GM12878 (cell line): ENCODE results near the gene TMEM150A. TPM values are rescaled to one million over a fixed set of nuclear protein-coding genes. Genes with fewer than 3 reads are reported as not detected.

Source experiments
- ATAC-seq: fragments of 200-7000 bp; cut with Tn5 transposase; 3 replicates; pipeline ENCODE4 v1.9.1; 2020; ENCODE audit warnings: mild to moderate bottlenecking, moderate library complexity
- BruUV-seq: library from RNA; stranded (reverse); fragments of 400-500 nt; replicated peaks from 2 replicates; lab custom pipeline; 2021; lab: Mats Ljungman, UMichigan
- CTCF ChIA-PET: fragments of 300-600 bp; sonication (Branson Sonifier 250); formaldehyde crosslinking; extraction: SDS; loops from one replicate; lab custom pipeline; 2021; ENCODE audit warnings: inconsistent platforms; lab: Yijun Ruan, JAX
- POLR2A ChIA-PET: fragments of 350-600 bp; formaldehyde crosslinking; extraction: SDS; loops from one replicate; lab custom pipeline; 2021; ENCODE audit warnings: inconsistent platforms; lab: Charles Lee
- RAD21 ChIA-PET: fragments of 300-600 bp; sonication (Branson Sonifier 250); formaldehyde crosslinking; loops from one replicate; lab custom pipeline; 2023; ENCODE audit warnings: antibody characterized with exemption; ENCODE audit not compliant: unreplicated experiment; lab: Charles Lee
- SMC1A ChIA-PET: fragments of 300-600 bp; sonication (Branson Sonifier 250); formaldehyde crosslinking; loops from one replicate; lab custom pipeline; 2023; ENCODE audit not compliant: unreplicated experiment, uncharacterized antibody; lab: Charles Lee
- DNase-seq: peaks from one replicate; pipeline ENCODE4 v3.0.0-alpha.2; 2011; ENCODE audit warnings: low read depth, low spot score
- FAIRE-seq: peaks from 3 replicates; lab custom pipeline; 2011; peaks lifted over from hg19 to GRCh38; lab: Jason Lieb, UNC
- H2AFZ ChIP-seq: 2 replicates; pipeline ENCODE4 v1.6.0; 2011; ENCODE audit warnings: low read depth, low read length, control low read depth; ENCODE audit not compliant: control insufficient read depth
- H3K27ac ChIP-seq: 2 replicates; pipeline ENCODE4 v1.5.1; 2011; ENCODE audit warnings: control low read depth; ENCODE audit not compliant: control insufficient read depth, insufficient read depth
- H3K27me3 ChIP-seq, 2 experiments: replicated peaks in 1 of 2; 2 replicates each; pipeline versions ENCODE4 v1.6.0 to v1.6.1; 2011; ENCODE audit warnings: low read length in 1 of 2; ENCODE audit not compliant: control insufficient read depth in 2 of 2, insufficient read depth in 2 of 2
- H3K36me3 ChIP-seq, 2 experiments: 2 replicates each; pipeline ENCODE4 v1.5.1; 2011; ENCODE audit warnings: low read length in 1 of 2; ENCODE audit not compliant: control insufficient read depth in 2 of 2, insufficient read depth in 2 of 2
- H3K4me1 ChIP-seq: 2 replicates; pipeline ENCODE4 v1.6.1; 2011; ENCODE audit warnings: mild to moderate bottlenecking, low read length, moderate library complexity, mixed read lengths; ENCODE audit not compliant: control insufficient read depth, insufficient read depth
- H3K4me2 ChIP-seq: 2 replicates; pipeline ENCODE4 v1.6.0; 2011; ENCODE audit warnings: control low read depth; ENCODE audit not compliant: control insufficient read depth, insufficient read depth
- H3K4me3 ChIP-seq: fragments of 200-600 bp; sonication (generic); 2 replicates; pipeline ENCODE4 v1.5.1; 2016
- H3K79me2 ChIP-seq: 2 replicates; pipeline ENCODE4 v1.6.0; 2011; ENCODE audit warnings: low read length; ENCODE audit not compliant: control insufficient read depth, insufficient read depth
- H3K9ac ChIP-seq: 2 replicates; pipeline ENCODE4 v1.8.0; 2011; ENCODE audit warnings: low read length, control low read depth, mixed read lengths; ENCODE audit not compliant: control insufficient read depth, insufficient read depth
- H3K9me3 ChIP-seq: replicated peaks from 3 replicates; pipeline ENCODE4 v1.5.1; 2011; ENCODE audit warnings: mild to moderate bottlenecking, low read length; ENCODE audit not compliant: control insufficient read depth, insufficient read depth
- H4K20me1 ChIP-seq: 2 replicates; pipeline ENCODE4 v1.6.0; 2011; ENCODE audit not compliant: control insufficient read depth, insufficient read depth
- BACH1 ChIP-seq: fragments of 450-650 bp; IDR thresholded peaks from 2 replicates; pipeline ENCODE4 v1.6.1; 2017; ENCODE audit warnings: mild to moderate bottlenecking, borderline replicate concordance
- CHD2 ChIP-seq: IDR thresholded peaks from 2 replicates; pipeline ENCODE4 v1.6.1; 2011; ENCODE audit warnings: low read depth, low read length, improper control_type of control experiment, borderline replicate concordance
- CTCF ChIP-seq, 3 experiments: IDR thresholded peaks in 2 of 3; conservative IDR thresholded peaks in 1 of 3; 2 replicates each; pipeline ENCODE4 v1.5.1; 2011; ENCODE audit warnings: low read depth in 3 of 3, low read length in 3 of 3, mild to moderate bottlenecking in 3 of 3, control low read depth in 2 of 3, moderate library complexity in 2 of 3, inconsistent platforms in 1 of 3, mixed read lengths in 1 of 3; ENCODE audit not compliant: control insufficient read depth in 2 of 3, insufficient read depth in 1 of 3; ENCODE audit errors: extremely low read depth in 1 of 3
- FOXK2 ChIP-seq: fragments of 450-650 bp; IDR thresholded peaks from 2 replicates; pipeline ENCODE4 v1.6.1; 2017; ENCODE audit warnings: mild to moderate bottlenecking, moderate library complexity
- FOXM1 ChIP-seq: IDR thresholded peaks from 2 replicates; pipeline ENCODE4 v1.6.1; 2012; ENCODE audit warnings: low read depth, mild to moderate bottlenecking, inconsistent platforms, low read length, moderate library complexity
- HDGF ChIP-seq: fragments of 450-650 bp; IDR thresholded peaks from 2 replicates; pipeline ENCODE4 v1.6.1; 2016; ENCODE audit warnings: antibody characterized with exemption
- IKZF1 ChIP-seq: fragments of 450-650 bp; conservative IDR thresholded peaks from 2 replicates; pipeline ENCODE4 v1.6.1; 2017; ENCODE audit warnings: antibody characterized with exemption, mild to moderate bottlenecking
- NFYA ChIP-seq: IDR thresholded peaks from 2 replicates; pipeline ENCODE4 v1.6.1; 2011; ENCODE audit warnings: low read depth, mild to moderate bottlenecking, low read length, improper control_type of control experiment, borderline replicate concordance
- SPI1 ChIP-seq: IDR thresholded peaks from 2 replicates; pipeline ENCODE4 v1.6.1; 2011; ENCODE audit warnings: low read depth, mild to moderate bottlenecking, low read length, moderate library complexity, borderline replicate concordance; ENCODE audit not compliant: insufficient read depth
- YY1 ChIP-seq: IDR thresholded peaks from 2 replicates; pipeline ENCODE4 v1.6.1; 2011; ENCODE audit warnings: low read depth, mild to moderate bottlenecking, low read length
- ZBTB4 ChIP-seq: fragments of 450-650 bp; formaldehyde crosslinking; IDR thresholded peaks from 2 replicates; pipeline ENCODE4 v1.4.0; 2022; ENCODE audit warnings: mild to moderate bottlenecking, moderate library complexity
- ZBTB40 ChIP-seq: fragments of 450-650 bp; IDR thresholded peaks from 2 replicates; pipeline ENCODE4 v1.6.1; 2016; ENCODE audit warnings: mild to moderate bottlenecking, moderate library complexity, borderline replicate concordance
- ZNF24 ChIP-seq: fragments of 450-650 bp; IDR thresholded peaks from 2 replicates; pipeline ENCODE4 v1.6.1; 2017; ENCODE audit warnings: antibody characterized with exemption, mild to moderate bottlenecking
- ZNF384 ChIP-seq: IDR thresholded peaks from 2 replicates; pipeline ENCODE4 v1.6.1; 2012; ENCODE audit warnings: low read depth, mild to moderate bottlenecking, low read length, improper control_type of control experiment, borderline replicate concordance
- WGBS: methylation state at CpG from one replicate; pipeline ENCODE4 v1.1.6; 2016; ENCODE audit warnings: low lambda C conversion rate; ENCODE audit not compliant: insufficient replicate concordance, insufficient coverage; ENCODE audit errors: missing lambda C conversion rate; 5-methylcytosine and 5-hydroxymethylcytosine counted together
- in situ Hi-C: fragments of 300-500 bp; cut with MboI; formaldehyde crosslinking; loops from 9 replicates; pipeline ENCODE4 v1.14.3; 2018; ENCODE audit warnings: mixed read lengths
- intact Hi-C: fragments of 100-400 bp; cut with micrococcal nuclease; formaldehyde crosslinking; loops from one replicate; pipeline ENCODE4 v1.14.2; 2022; ENCODE audit not compliant: unreplicated experiment
- polyA plus RNA-seq, 11 experiments: library from polyadenylated mRNA; depleted of rRNA in 4 of 11; unstranded in 6 of 11; stranded (reverse) in 5 of 11; fragments of >200 nt; fragmentation: Nextera tagmentation in 4 of 11; fragmentation: Illumina TruSeq in 1 of 11; extraction: Ambion mirVana in 4 of 11; extraction: Trizol in 1 of 11; gene quantifications; 1 replicate in 1 of 11; 2 replicates in 10 of 11; pipeline versions ENCODE4 v1.2.1 to v1.2.3, GENCODE V29; 2011 to 2016; ENCODE audit warnings: inconsistent platforms in 2 of 11, missing spikeins in 2 of 11, low read depth in 1 of 11
- total RNA-seq, 4 experiments: library from RNA; depleted of rRNA in 3 of 4; stranded (reverse); fragments of >200 nt in 3 of 4; fragmentation: Illumina TruSeq in 1 of 4; extraction: Trizol in 1 of 4; gene quantifications; 2 replicates each; pipeline versions ENCODE4 v1.2.1 to v1.2.3, GENCODE V29; 2013 to 2021

TMEM150A gene
- total and polyA plus RNA-seq, 10 of the 15 experiments (the other 5 are each of a cell fraction or from before 2014, with no cell fraction given), result 0.45 to 4.4 (median 2.6) TPM

- TF ChIP-seq ZBTB40 (no peak), CHD2 (no peak), IKZF1 (no peak)
- TF ChIP-seq, all 136 proteins: peak for 0
Observed at GRCh38 chr2:85577063-85577385, 25.5 kb downstream of the TMEM150A start (continued).

GRCh38 chr2:85575739-85576138, 26.8 kb downstream of the TMEM150A start:
- in situ Hi-C loops, result no loop called here
- intact Hi-C loops, result no loop called here
- Histone ChIP-seq H3K27me3 (no peaks in the 10 kb centered on the region; a peak in 2 of 4 replicates), H2AFZ (no peak overlapping the region), H3K4me1 (peaks cover 13% of the 10 kb centered on the region), H3K4me3 (no peak overlapping the region), H3K79me2 (peaks cover 26% of the 10 kb centered on the region), H3K27ac (no peak overlapping the region), H3K36me3 (no peaks in the 10 kb centered on the region), H4K20me1 (no peaks in the 10 kb centered on the region), H3K4me2 (no peak overlapping the region), H3K9ac (no peak overlapping the region), H3K9me3 (no peaks in the 10 kb centered on the region)
- no TSS peak for BruUV-seq
- ATAC-seq (no peak), FAIRE-seq (no peak), DNase-seq (no peak)
- 81% methylated on average over 8 of the region's 8 CpGs for WGBS
- POLR2A ChIA-PET, result no interaction called here
- CTCF ChIA-PET, result interaction anchor here (0.6 to 1.2 kb wide), 5 partner anchors 12 to 555 kb away, joined by 3 to 4 read pairs (median 3); partner anchors contain the start of gene MAT2A
- RAD21 ChIA-PET, result interaction anchor here (0.7 kb wide), 2 partner anchors 25 to 135 kb away, joined by 3 to 4 read pairs; no protein-coding TSS in a partner anchor
- SMC1A ChIA-PET, result interaction anchor here (0.6 to 4.4 kb wide), 3 partner anchors 9 to 20 kb away, joined by 3 to 20 read pairs (median 3); partner anchors contain the start of gene RNF181
- TF ChIP-seq HDGF (no peak), BACH1 (no peak), YY1 (no peak), FOXM1 (no peak), SPI1 (no peak), FOXK2 (no peak), ZNF24 (no peak), NFYA (no peak), CTCF (IDR thresholded peaks at IDR 0.05 in 2 of 3, conservative IDR thresholded peaks at IDR 0.05 in 1 of 3; ENCODE audit: control insufficient read depth in 2 of 3, extremely low read depth in 1 of 3, insufficient read depth in 1 of 3, low read depth in 3 of 3, low read length in 3 of 3) (no peak), ZBTB4 (CRISPR knock-in tag) (no peak), ZNF384 (no peak)
